Endothelial cell of umbilical vein (primary cell): ENCODE measurements around the gene ITSN1. TPM values are rescaled to one million over a fixed set of nuclear protein-coding genes. Genes with fewer than 3 reads are reported as not detected.

ENCODE experiments used
- BruUV-seq: library from RNA; stranded (reverse); fragments of 400-500 nt; replicated peaks from 2 replicates; lab custom pipeline; 2021; lab: Mats Ljungman, UMichigan
- CTCF ChIA-PET: fragments of 300-600, 350-600 bp; sonication (Branson Sonifier 250); formaldehyde crosslinking; loops from one replicate; lab custom pipeline; 2021; ENCODE audit warnings: antibody characterized with exemption, inconsistent platforms; lab: Charles Lee
- POLR2A ChIA-PET: fragments of 300-600, 350-600 bp; sonication (Branson Sonifier 250); formaldehyde crosslinking; loops from one replicate; lab custom pipeline; 2021; ENCODE audit warnings: antibody characterized with exemption, inconsistent platforms; lab: Charles Lee
- DNase-seq: peaks from one replicate; pipeline ENCODE4 v3.0.0-alpha.2; 2011; ENCODE audit warnings: low read depth, low spot score
- FAIRE-seq: peaks from 2 replicates; lab custom pipeline; 2011; peaks lifted over from hg19 to GRCh38; lab: Jason Lieb, UNC
- H2AFZ ChIP-seq: 2 replicates; pipeline ENCODE4 v1.6.0; 2012; ENCODE audit warnings: low read depth, low read length, control low read depth, inconsistent platforms
- H3K27ac ChIP-seq: 2 replicates; pipeline ENCODE4 v1.5.1; 2011; ENCODE audit warnings: low read depth, mild to moderate bottlenecking, control low read depth, low read length, moderate library complexity; ENCODE audit not compliant: insufficient read depth
- H3K27me3 ChIP-seq, 2 experiments: 2 replicates each; pipeline versions ENCODE4 v1.6.0 to v1.6.1; 2011; ENCODE audit warnings: low read length in 2 of 2, mixed read lengths in 1 of 2; ENCODE audit not compliant: control insufficient read depth in 2 of 2, insufficient read depth in 2 of 2
- H3K36me3 ChIP-seq, 2 experiments: 2 replicates in 1 of 2; 3 replicates in 1 of 2; pipeline ENCODE4 v1.5.1; 2011; ENCODE audit warnings: low read length in 2 of 2, mild to moderate bottlenecking in 1 of 2, moderate library complexity in 1 of 2; ENCODE audit not compliant: control insufficient read depth in 2 of 2, insufficient read depth in 2 of 2; ENCODE audit errors: extremely low read depth in 1 of 2
- H3K4me1 ChIP-seq: 3 replicates; pipeline ENCODE4 v1.5.1; 2011; ENCODE audit warnings: mild to moderate bottlenecking, low read length; ENCODE audit not compliant: control insufficient read depth, insufficient read depth; ENCODE audit errors: extremely low read depth
- H3K4me2 ChIP-seq: 2 replicates; pipeline ENCODE4 v1.6.1; 2011; ENCODE audit warnings: low read length, control low read depth, mixed read lengths; ENCODE audit not compliant: insufficient read depth
- H3K4me3 ChIP-seq, 3 experiments: fragments of 200-600 bp in 1 of 3; sonication (generic), shearing (Covaris generic) in 1 of 3; replicated peaks in 1 of 3; 2 replicates each; pipeline ENCODE4 v1.5.1; 2011 to 2016; ENCODE audit warnings: control low read depth in 3 of 3, low read length in 3 of 3, mild to moderate bottlenecking in 2 of 3, inconsistent platforms in 1 of 3, low read depth in 1 of 3, moderate library complexity in 1 of 3; ENCODE audit not compliant: insufficient read depth in 1 of 3
- H3K79me2 ChIP-seq: 2 replicates; pipeline ENCODE4 v1.6.0; 2012; ENCODE audit warnings: low read length, inconsistent platforms; ENCODE audit not compliant: control insufficient read depth, insufficient read depth
- H3K9ac ChIP-seq: replicated peaks from 2 replicates; pipeline ENCODE3; 2011; ENCODE audit warnings: low read length, control low read depth; ENCODE audit not compliant: insufficient read depth; ENCODE audit errors: extremely low read depth
- H3K9me1 ChIP-seq: replicated peaks from 3 replicates; pipeline ENCODE4 v1.6.0; 2011; ENCODE audit warnings: mild to moderate bottlenecking, low read length; ENCODE audit not compliant: control insufficient read depth, insufficient read depth; ENCODE audit errors: extremely low read depth
- H3K9me3 ChIP-seq: replicated peaks from 2 replicates; pipeline ENCODE4 v1.5.1; 2012; ENCODE audit warnings: low read length, inconsistent platforms; ENCODE audit not compliant: control insufficient read depth, insufficient read depth
- H4K20me1 ChIP-seq: replicated peaks from 2 replicates; pipeline ENCODE3; 2011; ENCODE audit warnings: mild to moderate bottlenecking, low read length; ENCODE audit not compliant: control insufficient read depth, insufficient read depth; ENCODE audit errors: extremely low read depth
- CTCF ChIP-seq, 2 donors: IDR thresholded peaks; 1 replicate in 1 of 2; 2 replicates in 1 of 2; pipeline ENCODE4 v1.5.1; 2011; ENCODE audit warnings: low read length in 2 of 2, mild to moderate bottlenecking in 2 of 2, moderate library complexity in 2 of 2, control low read depth in 1 of 2, inconsistent platforms in 1 of 2, low read depth in 1 of 2; ENCODE audit not compliant: insufficient read depth in 1 of 2; ENCODE audit errors: extremely low read depth in 1 of 2
- EZH2 ChIP-seq: IDR thresholded peaks from 2 replicates; pipeline ENCODE4 v1.6.1; 2012; ENCODE audit warnings: borderline replicate concordance, low read depth, mild to moderate bottlenecking, moderate library complexity, low read length, inconsistent platforms; ENCODE audit not compliant: severe bottlenecking
- FOS ChIP-seq: IDR thresholded peaks from 2 replicates; pipeline ENCODE4 v1.6.1; 2011; ENCODE audit warnings: mild to moderate bottlenecking, low read length, moderate library complexity, borderline replicate concordance; ENCODE audit not compliant: insufficient read depth
- GATA2 ChIP-seq: IDR thresholded peaks from 2 replicates; pipeline ENCODE4 v1.7.0; 2011; ENCODE audit warnings: low read depth, mild to moderate bottlenecking, moderate library complexity, mixed read lengths, low read length; ENCODE audit not compliant: insufficient read length, insufficient read depth
- JUN ChIP-seq: IDR thresholded peaks from 2 replicates; pipeline ENCODE4 v1.6.1; 2011; ENCODE audit warnings: borderline replicate concordance, low read depth; ENCODE audit not compliant: insufficient read length, insufficient read depth
- MYC ChIP-seq: IDR thresholded peaks from one replicate; pipeline ENCODE4 v1.6.1; 2011; ENCODE audit warnings: mild to moderate bottlenecking, low read depth, low read length
- POLR2A ChIP-seq: IDR thresholded peaks from 2 replicates; pipeline ENCODE4 v1.6.1; 2012; ENCODE audit warnings: low read depth, mild to moderate bottlenecking, control low read depth, low read length
- POLR2AphosphoS5 ChIP-seq: IDR thresholded peaks from 2 replicates; pipeline ENCODE4 v1.6.1; 2012; ENCODE audit warnings: low read depth, mild to moderate bottlenecking, control low read depth, low read length, moderate library complexity; ENCODE audit not compliant: insufficient read depth
- dilution Hi-C: fragments of 300-500 bp; cut with MboI; formaldehyde crosslinking; loops from one replicate; pipeline ENCODE4 v1.15.0; 2019; ENCODE audit warnings: low sequenced_read_pairs; ENCODE audit not compliant: extremely low pct_ligation_motif_present
- intact Hi-C: fragments of 100-400 bp; cut with micrococcal nuclease; formaldehyde crosslinking; loops from one replicate; pipeline ENCODE4 v1.10.0; 2022
- polyA plus RNA-seq, 4 experiments: library from polyadenylated mRNA; depleted of rRNA in 3 of 4; stranded (reverse) in 3 of 4; unstranded in 1 of 4; fragments of >200 nt; gene quantifications; 2 replicates each; pipeline versions ENCODE4 v1.2.1 to v1.2.3, GENCODE V29; 2011 to 2012; ENCODE audit warnings: missing spikeins in 1 of 4
- total RNA-seq: library from RNA; stranded (reverse); gene quantifications from 2 replicates; pipeline ENCODE4 v1.2.3, GENCODE V29; 2021
- TF ChIP-seq, protein P1 (sequence below): IDR thresholded peaks from 2 replicates; pipeline ENCODE4 v1.6.1; 2011; ENCODE audit not compliant: insufficient read depth, insufficient read length

ITSN1 gene
- total and polyA plus RNA-seq, 2 donors (not counting 3 experiments of a cell fraction or from before 2014, with no cell fraction given) = 72.2 to 86.8 TPM

DNA sequence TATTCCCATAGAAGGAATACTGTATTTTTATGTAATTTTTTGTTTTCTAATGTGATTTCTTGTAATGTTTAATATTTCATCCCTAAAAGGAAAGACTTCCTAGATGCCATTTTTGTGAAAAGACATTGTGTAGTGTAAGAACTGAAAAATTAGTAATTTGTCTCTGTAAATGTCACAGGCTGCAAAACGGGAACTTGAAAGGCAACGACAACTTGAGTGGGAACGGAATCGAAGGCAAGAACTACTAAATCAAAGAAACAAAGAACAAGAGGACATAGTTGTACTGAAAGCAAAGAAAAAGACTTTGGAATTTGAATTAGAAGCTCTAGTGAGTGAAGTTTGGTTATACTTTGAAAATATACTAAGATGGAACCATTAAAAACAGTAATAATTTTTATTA, 132.2 kb downstream of the ITSN1 start:
- Histone ChIP-seq H3K27ac (no peak overlapping the region), H3K4me2 (no peak overlapping the region), H3K27me3 (no peaks in the 10 kb centered on the region), H2AFZ (no peak overlapping the region), H3K4me3 (no peak overlapping the region), H3K79me2 (peaks cover 2% of the 10 kb centered on the region), H3K9me3 (no peaks in the 10 kb centered on the region), H3K4me1 (peaks cover under 1% of the 10 kb centered on the region), H3K9me1 (no peaks in the 10 kb centered on the region), H3K9ac (no peak overlapping the region), H4K20me1 (no peaks in the 10 kb centered on the region), H3K36me3 (peaks cover 16% of the 10 kb centered on the region in 2 experiments)
- intact Hi-C loops = no loop called here
- CTCF ChIA-PET = no interaction called here
- TF ChIP-seq MYC (no peak), POLR2AphosphoS5 (no peak), POLR2A (no peak), CTCF (IDR thresholded peaks at IDR 0.05; ENCODE audit: extremely low read depth in 1 of 2, insufficient read depth in 1 of 2, low read depth in 1 of 2, low read length in 2 of 2) (no peak), JUN (no peak), EZH2 (no peak), FOS (no peak), GATA2 (no peak)
- TF ChIP-seq, protein P1, sequence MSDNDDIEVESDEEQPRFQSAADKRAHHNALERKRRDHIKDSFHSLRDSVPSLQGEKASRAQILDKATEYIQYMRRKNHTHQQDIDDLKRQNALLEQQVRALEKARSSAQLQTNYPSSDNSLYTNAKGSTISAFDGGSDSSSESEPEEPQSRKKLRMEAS = no peak
- dilution Hi-C loops = no loop called here
- DNase-seq = no peak
- POLR2A ChIA-PET = no interaction called here
- BruUV-seq = no TSS peak
- no peak for FAIRE-seq
